ENCODE measurements around the gene PDE6G. TPM values are rescaled to one million over a fixed set of nuclear protein-coding genes. Genes with fewer than 3 reads are reported as not detected.

Gene PDE6G
- total and polyA plus RNA-seq, 2 of the 13 experiments (the other 11 are each of a cell fraction or from before 2014, with no cell fraction given): 1.4 to 6.7 TPM

- TF ChIP-seq ZGPAT (CRISPR knock-in tag; IDR thresholded peaks at IDR 0.05) (no peak), STAG1 (CRISPR knock-in tag; IDR thresholded peaks at IDR 0.05) (no peak), ZNF230 (CRISPR knock-in tag; IDR thresholded peaks at IDR 0.05) (0 out of 2 replicates have a peak, but pooled peaks have one; percentile 56), ZNF777 (CRISPR knock-in tag; IDR thresholded peaks at IDR 0.05) (no peak), SNRNP70 (IDR thresholded peaks at IDR 0.05; ENCODE audit: low read depth, low read length) (no peak), ZNF569 (CRISPR knock-in tag; IDR thresholded peaks at IDR 0.05; ENCODE audit: borderline replicate concordance) (no peak), ATM (IDR thresholded peaks at IDR 0.05; ENCODE audit: borderline replicate concordance) (no peak), AHDC1 (CRISPR knock-in tag; IDR thresholded peaks at IDR 0.05; ENCODE audit: borderline replicate concordance) (no peak; the same call in 1 of the 2 replicates), NFIB (CRISPR knock-in tag; IDR thresholded peaks at IDR 0.05; ENCODE audit: borderline replicate concordance) (no peak), SRSF1 (optimal IDR thresholded peaks at IDR 0.05; ENCODE audit: low read depth, low read length) (no peak), HCFC1 (IDR thresholded peaks at IDR 0.05; ENCODE audit: low read depth, low read length) (no peak), BHLHE40 (IDR thresholded peaks at IDR 0.05; ENCODE audit: low read length) (peak; percentile 63), ZNF138 (CRISPR knock-in tag; IDR thresholded peaks at IDR 0.05; ENCODE audit: low read depth) (no peak), THAP11 (CRISPR knock-in tag; IDR thresholded peaks at IDR 0.05) (no peak), ZNF550 (CRISPR knock-in tag; IDR thresholded peaks at IDR 0.05; ENCODE audit: borderline replicate concordance) (no peak), CHD4 (IDR thresholded peaks at IDR 0.05; ENCODE audit: borderline replicate concordance, low read length) (no peak), JUNB (CRISPR knock-in tag; IDR thresholded peaks at IDR 0.05; ENCODE audit: borderline replicate concordance) (no peak), ZFY (CRISPR knock-in tag; IDR thresholded peaks at IDR 0.05) (no peak), ZNF724P (CRISPR knock-in tag; IDR thresholded peaks at IDR 0.05; ENCODE audit: borderline replicate concordance) (no peak; the same call in 1 of the 2 replicates), RBM22 (optimal IDR thresholded peaks at IDR 0.05; ENCODE audit: low read length) (no peak), ZNF354B (CRISPR knock-in tag; IDR thresholded peaks at IDR 0.05) (no peak), HMGA1 (CRISPR knock-in tag; conservative IDR thresholded peaks at IDR 0.05) (no peak), ZNF589 (CRISPR knock-in tag; conservative IDR thresholded peaks at IDR 0.05) (peak; percentile 31; the same call in 1 of the 2 replicates), ZSCAN5A (CRISPR knock-in tag; IDR thresholded peaks at IDR 0.05; ENCODE audit: borderline replicate concordance) (no peak), TEAD2 (CRISPR knock-in tag; IDR thresholded peaks at IDR 0.05) (no peak)
Measured at GRCh38 chr17:81684442-81684911, 28.1 kb upstream of the PDE6G start (continued).
